ENCODE data around the gene GALNT14.

DNA sequence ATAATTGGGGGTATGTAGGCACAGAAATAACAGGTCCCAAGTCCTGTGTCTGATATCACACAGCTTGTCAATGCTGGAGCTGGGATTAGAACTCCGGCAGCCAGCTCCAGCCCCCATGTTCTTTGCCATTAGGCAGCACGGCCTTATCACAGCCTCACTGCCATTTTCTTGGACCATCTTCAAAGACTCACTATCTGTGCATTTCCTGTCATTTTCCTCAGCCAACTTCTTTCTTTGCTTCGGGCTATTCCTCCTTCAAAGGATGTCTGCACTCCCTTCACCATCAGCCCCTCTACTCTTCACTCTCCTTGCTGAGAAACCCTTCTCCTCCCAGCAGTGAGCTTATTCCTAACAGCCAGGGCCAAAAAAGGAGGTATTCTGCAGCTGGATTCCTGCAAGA lies 139.6 kb downstream of the GALNT14 start:
- TF ChIP-seq GATA3 (IDR thresholded peaks at IDR 0.05; ENCODE audit: low read depth, low read length) = no peak
- no peak for TF ChIP-seq GATA2 (IDR thresholded peaks at IDR 0.05; ENCODE audit: low read depth, low read length)
